IPS-18a (cell line): ENCODE data around the gene HLA-DPB1.
"Not testable (repeated sequence)": the region's sequence is repeated elsewhere in the genome, so short reads cannot be mapped to it uniquely, and the experiment has no call there.

ENCODE experiments used
- H3K27ac ChIP-seq: one replicate; pipeline ENCODE4 v1.5.1; 2013; ENCODE audit warnings: low read length
- H3K27me3 ChIP-seq: one replicate; pipeline ENCODE4 v1.6.1; 2013; ENCODE audit warnings: mild to moderate bottlenecking, low read length; ENCODE audit not compliant: control insufficient read depth, insufficient read depth
- H3K36me3 ChIP-seq: one replicate; pipeline ENCODE4 v1.6.1; 2013; ENCODE audit warnings: low read depth, low read length; ENCODE audit not compliant: control insufficient read depth
- H3K4me1 ChIP-seq: one replicate; pipeline ENCODE4 v1.6.1; 2013; ENCODE audit warnings: low read depth, low read length; ENCODE audit not compliant: control insufficient read depth
- H3K4me3 ChIP-seq: one replicate; pipeline ENCODE4 v1.5.1; 2013; ENCODE audit warnings: low read length
- H3K9ac ChIP-seq: one replicate; pipeline ENCODE4 v1.6.1; 2013; ENCODE audit warnings: mild to moderate bottlenecking, low read length, moderate library complexity
- H3K9me3 ChIP-seq: one replicate; pipeline ENCODE4 v1.6.1; 2013; ENCODE audit warnings: low read depth, low read length; ENCODE audit not compliant: control insufficient read depth

Gene HLA-DPB1

DNA sequence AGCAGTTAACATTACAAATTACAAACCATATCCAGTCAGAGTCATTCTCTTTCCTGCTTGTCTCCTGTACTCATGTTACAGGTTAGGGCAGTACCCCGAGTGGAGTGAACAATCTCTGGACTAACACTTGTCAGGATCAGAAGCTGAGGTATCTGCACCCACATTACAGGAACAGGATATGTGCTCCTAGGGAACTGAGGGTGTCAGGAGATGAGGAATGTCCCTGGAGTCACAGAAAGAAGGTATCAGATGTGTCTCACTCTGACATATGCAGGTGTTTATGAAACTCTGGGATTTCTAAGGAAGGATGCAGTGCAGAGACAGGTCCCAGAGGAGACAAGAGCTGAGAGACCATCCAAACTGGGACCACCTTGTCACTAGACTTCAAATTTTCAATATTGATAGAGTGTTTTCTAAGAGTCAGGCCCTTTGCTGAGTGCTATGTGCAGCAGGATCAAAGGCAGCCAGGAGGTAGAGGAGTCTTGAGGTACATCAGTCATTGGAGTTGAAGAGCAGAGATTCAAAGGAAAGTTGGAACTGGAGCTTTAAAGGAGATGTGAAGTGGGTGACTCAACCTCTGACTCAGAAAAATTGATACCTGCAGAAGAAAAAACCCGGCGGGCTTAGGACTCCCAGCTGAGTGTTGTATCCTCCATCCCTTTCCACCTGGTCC is 12.6 kb downstream of the HLA-DPB1 start:
- H3K9ac ChIP-seq = no peak overlapping the region
- H3K4me1 ChIP-seq = no peaks in the 10 kb centered on the region
- no peak overlapping the region for H3K4me3 ChIP-seq
- H3K9me3 ChIP-seq = no peaks in the 10 kb centered on the region
- H3K27me3 ChIP-seq = no peaks in the 10 kb centered on the region
- H3K36me3 ChIP-seq = peaks cover 27% of the 10 kb centered on the region
- no peak overlapping the region for H3K27ac ChIP-seq

GRCh38 chr6:33088931-33089620 is 13.3 kb downstream of the HLA-DPB1 start:
- Histone ChIP-seq H3K27me3 (no peaks in the 10 kb centered on the region), H3K4me1 (no peaks in the 10 kb centered on the region), H3K27ac (no peak overlapping the region), H3K9ac (no peak overlapping the region), H3K4me3 (no peak overlapping the region), H3K9me3 (no peaks in the 10 kb centered on the region), H3K36me3 (peaks cover 23% of the 10 kb centered on the region)

- Histone ChIP-seq H3K27ac (no peak overlapping the region), H3K9me3 (no peaks in the 10 kb centered on the region), H3K27me3 (peaks cover 5% of the 10 kb centered on the region), H3K4me3 (no peak overlapping the region), H3K4me1 (no peaks in the 10 kb centered on the region), H3K9ac (no peak overlapping the region), H3K36me3 (peaks cover 5% of the 10 kb centered on the region)
Measured at GRCh38 chr6:33091957-33092356, 16.2 kb downstream of the HLA-DPB1 start.

DNA sequence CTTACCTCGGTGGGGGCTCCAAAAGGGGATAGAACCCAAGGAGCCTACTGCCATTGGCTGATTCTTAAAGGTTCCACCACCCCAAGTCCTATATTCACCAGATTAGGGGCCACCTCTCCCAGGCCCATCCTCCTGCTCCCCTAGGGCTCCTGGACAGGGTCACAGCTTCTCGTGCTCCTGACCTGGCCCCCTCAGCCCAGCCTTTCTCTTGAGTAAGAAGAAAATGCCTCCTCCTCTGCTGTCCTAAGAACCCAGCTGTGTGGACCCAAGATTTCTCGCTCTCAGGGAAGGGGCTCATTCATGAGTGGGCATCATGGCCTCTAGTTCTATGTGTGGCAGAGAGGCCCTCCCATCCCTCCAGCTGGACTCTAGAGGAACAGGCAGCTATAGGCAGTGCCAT is 16.6 kb downstream of the HLA-DPB1 start:
- Histone ChIP-seq H3K4me1 (no peaks in the 10 kb centered on the region), H3K27ac (no peak overlapping the region), H3K4me3 (no peak overlapping the region), H3K9ac (no peak overlapping the region), H3K9me3 (no peaks in the 10 kb centered on the region), H3K27me3 (peaks cover 5% of the 10 kb centered on the region), H3K36me3 (peaks cover 2% of the 10 kb centered on the region)

GRCh38 chr6:33093855-33094254 is 18.1 kb downstream of the HLA-DPB1 start:
- H3K9ac ChIP-seq = no peak overlapping the region
- no peak overlapping the region for H3K27ac ChIP-seq
- H3K4me3 ChIP-seq = no peak overlapping the region

GRCh38 chr6:33095681-33096080 is 19.9 kb downstream of the HLA-DPB1 start:
- H3K9me3 ChIP-seq = peaks cover 8% of the 10 kb centered on the region

More at GRCh38 chr6:33093855-33094254, 18.1 kb downstream of the HLA-DPB1 start:
- no peaks in the 10 kb centered on the region for H3K4me1 ChIP-seq
- H3K36me3 ChIP-seq = no peaks in the 10 kb centered on the region
- H3K9me3 ChIP-seq = no peaks in the 10 kb centered on the region
- H3K27me3 ChIP-seq = peaks cover 5% of the 10 kb centered on the region

DNA sequence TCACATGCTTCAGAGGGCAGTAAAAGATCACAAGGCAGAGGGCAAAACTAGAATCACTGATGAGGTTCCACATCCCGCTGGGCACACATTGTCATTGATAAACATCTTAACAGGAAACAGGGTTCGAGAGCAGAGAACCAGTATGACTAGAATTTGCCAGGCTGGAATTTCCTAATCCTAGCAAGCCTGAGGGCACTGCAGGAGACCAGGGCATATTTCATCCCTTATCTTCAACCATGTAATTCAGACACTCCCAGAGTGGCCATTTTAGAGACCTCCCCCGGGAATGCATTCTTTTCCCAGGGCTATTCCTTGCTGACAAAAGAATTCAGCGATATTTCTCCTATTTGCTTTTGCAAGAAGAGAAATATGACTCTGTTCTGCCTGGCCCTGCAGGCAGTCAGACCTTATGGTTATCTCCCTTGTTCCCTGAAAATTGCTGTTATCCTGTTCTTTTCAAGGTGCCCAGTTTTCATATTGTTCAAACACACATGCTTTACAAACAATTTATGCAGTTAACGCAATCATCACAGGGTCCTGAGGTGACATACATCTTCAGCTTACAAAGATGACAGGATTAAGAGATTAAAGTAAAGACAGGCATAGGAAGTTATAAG is 25.4 kb downstream of the HLA-DPB1 start:
- H3K9me3 ChIP-seq, H3K36me3 ChIP-seq, H3K9ac ChIP-seq, H3K4me1 ChIP-seq, H3K4me3 ChIP-seq, H3K27ac ChIP-seq, H3K27me3 ChIP-seq: not testable (repeated sequence)

More at GRCh38 chr6:33095681-33096080, 19.9 kb downstream of the HLA-DPB1 start:
- Histone ChIP-seq H3K36me3 (no peaks in the 10 kb centered on the region), H3K27me3 (peaks cover 5% of the 10 kb centered on the region), H3K4me1 (no peaks in the 10 kb centered on the region), H3K4me3 (no peak overlapping the region), H3K9ac (no peak overlapping the region), H3K27ac (no peak overlapping the region)

DNA sequence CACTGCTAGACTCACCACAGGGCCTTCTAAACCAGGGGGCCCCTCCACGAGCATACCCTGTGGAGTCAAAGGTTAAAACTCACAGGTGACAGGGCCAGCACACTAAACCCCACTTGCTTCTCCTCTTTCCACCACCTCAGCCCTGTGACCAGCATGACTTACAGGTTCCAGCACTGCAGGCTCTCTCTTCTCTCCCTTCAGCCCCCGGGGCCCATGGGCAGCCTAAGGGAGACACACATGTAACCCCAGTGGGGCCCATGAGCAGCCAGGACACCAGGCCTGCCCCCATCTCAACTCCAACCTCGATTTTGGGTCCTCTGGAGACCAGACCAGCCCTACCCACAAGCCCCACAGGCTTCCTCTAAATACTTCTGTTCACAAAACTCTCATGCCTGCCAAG is 28.0 kb downstream of the HLA-DPB1 start:
- H3K4me3 ChIP-seq = no peak overlapping the region
- H3K9me3 ChIP-seq = peaks cover 8% of the 10 kb centered on the region
- H3K4me1 ChIP-seq = no peaks in the 10 kb centered on the region
- H3K27ac ChIP-seq = no peak overlapping the region
- no peaks in the 10 kb centered on the region for H3K27me3 ChIP-seq
- H3K9ac ChIP-seq = no peak overlapping the region
- H3K36me3 ChIP-seq = no peaks in the 10 kb centered on the region

GRCh38 chr6:33104887-33105286 is 29.1 kb downstream of the HLA-DPB1 start:
- Histone ChIP-seq H3K27me3 (no peaks in the 10 kb centered on the region), H3K4me1 (no peaks in the 10 kb centered on the region), H3K9me3 (peaks cover 6% of the 10 kb centered on the region), H3K27ac (no peak overlapping the region), H3K9ac (no peak overlapping the region), H3K36me3 (no peaks in the 10 kb centered on the region), H3K4me3 (no peak overlapping the region)

GRCh38 chr6:33105386-33105785 is 29.6 kb downstream of the HLA-DPB1 start:
- Histone ChIP-seq H3K9me3 (peaks cover under 1% of the 10 kb centered on the region), H3K36me3 (no peaks in the 10 kb centered on the region), H3K4me1 (no peaks in the 10 kb centered on the region), H3K9ac (no peak overlapping the region), H3K27ac (no peak overlapping the region), H3K4me3 (no peak overlapping the region), H3K27me3 (no peaks in the 10 kb centered on the region)

DNA sequence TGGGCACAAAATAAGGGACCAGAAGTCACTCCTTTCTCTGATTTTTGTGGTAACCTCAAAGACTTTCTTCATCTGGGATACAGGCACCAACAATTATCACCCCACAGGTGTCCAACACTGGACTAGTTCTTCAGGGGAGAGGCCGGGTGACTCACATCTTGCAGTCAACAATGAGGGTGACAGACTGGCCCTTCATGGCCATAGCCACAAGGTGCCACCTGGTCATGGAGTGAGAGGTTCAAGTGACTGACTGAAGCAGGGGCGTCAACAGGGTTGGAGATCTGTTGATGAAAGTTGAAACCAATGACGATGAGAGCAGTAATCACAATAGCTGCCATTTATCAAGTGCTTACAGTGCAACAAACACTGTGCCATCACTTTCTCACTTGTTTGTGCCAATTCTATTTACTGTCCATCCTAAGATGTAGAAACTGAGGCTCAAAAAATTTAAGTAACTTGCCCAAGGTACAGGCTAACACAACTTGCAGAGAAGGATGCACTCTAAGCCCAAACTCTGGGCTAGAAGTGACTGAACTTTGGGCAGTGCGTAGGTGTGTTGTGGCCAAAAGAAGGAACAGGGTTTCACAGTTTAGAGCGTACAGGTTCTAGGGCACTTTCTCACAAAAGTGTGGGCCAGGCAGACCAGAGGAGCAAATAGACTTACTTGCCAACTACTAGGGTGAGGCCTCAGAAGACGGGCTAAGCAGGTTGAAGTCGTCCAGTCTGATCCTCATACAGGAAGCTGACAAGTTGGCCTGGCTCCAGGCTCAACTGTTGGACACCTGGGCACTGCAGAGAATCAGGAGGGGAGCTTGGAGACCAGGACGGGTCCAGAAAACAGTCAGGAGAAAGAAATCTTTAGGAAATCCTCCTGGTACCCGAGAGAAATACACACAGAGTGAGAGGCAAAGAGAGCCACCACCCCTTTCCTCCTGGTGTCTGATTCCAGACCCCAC is 30.4 kb downstream of the HLA-DPB1 start:
- Histone ChIP-seq H3K9me3 (no peaks in the 10 kb centered on the region), H3K36me3 (no peaks in the 10 kb centered on the region), H3K4me1 (no peaks in the 10 kb centered on the region), H3K4me3 (no peak overlapping the region), H3K27ac (no peak overlapping the region), H3K9ac (no peak overlapping the region), H3K27me3 (no peaks in the 10 kb centered on the region)
